K562 (cell line): ENCODE data around the gene MICAL2.

ENCODE experiments used
- CEBPG ChIP-seq, 3 experiments: fragments of 200-800 bp in 1 of 3; sonication (Bioruptor generic) in 1 of 3; sonication (generic) in 1 of 3; formaldehyde crosslinking in 1 of 3; IDR thresholded peaks in 2 of 3; conservative IDR thresholded peaks in 1 of 3; 2 replicates each; pipeline versions ENCODE4 v1.6.1 to v1.8.0; 2016 to 2022; ENCODE audit warnings: missing compliant biosample characterization in 2 of 3, missing genetic modification characterization in 2 of 3, mild to moderate bottlenecking in 1 of 3, missing genetic modification reagents in 1 of 3
- DPF2 ChIP-seq: fragments of 450-650 bp; IDR thresholded peaks from 2 replicates; pipeline ENCODE4 v1.6.1; 2016
- EZH2 ChIP-seq: IDR thresholded peaks from 2 replicates; pipeline ENCODE4 v1.6.1; 2012; ENCODE audit warnings: low read depth, mild to moderate bottlenecking, inconsistent platforms, low read length, borderline replicate concordance
- FOXP1 ChIP-seq: sonication (generic); formaldehyde crosslinking; IDR thresholded peaks from 2 replicates; pipeline ENCODE4 v1.8.0; 2022; ENCODE audit warnings: mild to moderate bottlenecking, missing genetic modification reagents
- FOXP4 ChIP-seq: sonication (generic); formaldehyde crosslinking; IDR thresholded peaks from 2 replicates; pipeline ENCODE4 v1.8.0; 2022; ENCODE audit warnings: mild to moderate bottlenecking, missing genetic modification reagents, borderline replicate concordance
- HDAC2 ChIP-seq: fragments of 450-650 bp; IDR thresholded peaks from 2 replicates; pipeline ENCODE4 v1.6.1; 2016; ENCODE audit warnings: mild to moderate bottlenecking
- HLTF ChIP-seq: fragments of 450-650 bp; IDR thresholded peaks from 2 replicates; pipeline ENCODE4 v1.6.1; 2016
- ID3 ChIP-seq, 2 experiments: fragments of 250-450 bp in 1 of 2; fragments of 450-650 bp in 1 of 2; sonication (Bioruptor Pico) in 1 of 2; IDR thresholded peaks; 2 replicates each; pipeline versions ENCODE4 v1.6.1 to v1.8.0; 2016 to 2021; ENCODE audit warnings: mild to moderate bottlenecking in 2 of 2, moderate library complexity in 2 of 2, missing compliant biosample characterization in 1 of 2, missing genetic modification characterization in 1 of 2
- NFXL1 ChIP-seq: fragments of 450-650 bp; formaldehyde crosslinking; IDR thresholded peaks from 2 replicates; pipeline ENCODE4 v1.4.0; 2021; ENCODE audit warnings: mild to moderate bottlenecking
- NRF1 ChIP-seq, 2 experiments: fragments of 450-650 bp; IDR thresholded peaks in 1 of 2; conservative IDR thresholded peaks in 1 of 2; 2 replicates each; pipeline ENCODE4 v1.6.1; 2014; ENCODE audit warnings: mild to moderate bottlenecking in 2 of 2
- POLR2G ChIP-seq: fragments of 200-400 bp; formaldehyde crosslinking; IDR thresholded peaks from 2 replicates; pipeline ENCODE4 v1.6.1; 2017; ENCODE audit warnings: low read depth, mild to moderate bottlenecking, antibody characterized with exemption, low read length, moderate library complexity
- TF ChIP-seq, protein P1 (sequence below), 3 experiments: IDR thresholded peaks in 2 of 3; conservative IDR thresholded peaks in 1 of 3; 2 replicates each; pipeline ENCODE4 v1.5.1; 2011 to 2012; ENCODE audit warnings: low read length in 3 of 3, mild to moderate bottlenecking in 3 of 3, control low read depth in 2 of 3, improper control_type of control experiment in 1 of 3, inconsistent platforms in 1 of 3, low read depth in 1 of 3, mixed read lengths in 1 of 3, moderate library complexity in 1 of 3; ENCODE audit not compliant: insufficient read depth in 2 of 3

DNA sequence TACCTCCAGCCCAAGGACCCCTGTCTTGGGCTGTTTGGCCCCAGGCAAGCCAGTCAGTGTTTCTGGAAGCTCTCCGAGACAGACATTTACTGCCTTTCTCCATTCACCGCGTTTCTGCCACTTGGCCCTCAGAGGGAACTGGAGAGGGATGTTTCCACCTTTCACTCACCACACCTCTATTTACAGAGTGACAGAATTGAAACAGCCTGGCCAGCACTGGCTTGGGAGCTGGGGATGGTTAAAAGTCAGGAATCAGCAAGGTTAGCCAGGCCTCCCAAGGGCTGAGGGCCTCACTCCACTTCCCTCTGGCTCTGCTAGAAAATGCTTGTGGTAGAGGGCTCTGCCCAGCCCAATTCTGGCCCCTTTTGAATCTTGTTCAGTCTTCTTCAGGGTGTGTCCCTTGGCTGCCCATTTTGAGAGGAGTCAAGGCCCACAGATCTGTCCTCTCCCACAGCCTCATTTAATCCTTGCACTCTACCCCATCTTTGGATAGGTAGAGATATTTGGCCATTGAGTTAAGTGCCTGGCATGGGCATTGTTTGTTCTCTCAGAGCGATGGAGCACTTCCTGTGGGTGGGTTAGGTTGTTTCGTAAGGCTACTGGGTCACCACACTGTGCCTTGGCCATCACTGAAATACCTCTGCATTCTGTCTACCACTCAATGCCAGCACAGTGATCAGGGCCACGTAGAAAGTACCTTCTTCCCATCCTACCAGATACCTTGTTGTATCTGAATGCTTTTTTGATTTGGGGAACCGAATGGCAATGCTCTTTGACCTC is 119.2 kb downstream of the MICAL2 start:
- TF ChIP-seq, protein P1, sequence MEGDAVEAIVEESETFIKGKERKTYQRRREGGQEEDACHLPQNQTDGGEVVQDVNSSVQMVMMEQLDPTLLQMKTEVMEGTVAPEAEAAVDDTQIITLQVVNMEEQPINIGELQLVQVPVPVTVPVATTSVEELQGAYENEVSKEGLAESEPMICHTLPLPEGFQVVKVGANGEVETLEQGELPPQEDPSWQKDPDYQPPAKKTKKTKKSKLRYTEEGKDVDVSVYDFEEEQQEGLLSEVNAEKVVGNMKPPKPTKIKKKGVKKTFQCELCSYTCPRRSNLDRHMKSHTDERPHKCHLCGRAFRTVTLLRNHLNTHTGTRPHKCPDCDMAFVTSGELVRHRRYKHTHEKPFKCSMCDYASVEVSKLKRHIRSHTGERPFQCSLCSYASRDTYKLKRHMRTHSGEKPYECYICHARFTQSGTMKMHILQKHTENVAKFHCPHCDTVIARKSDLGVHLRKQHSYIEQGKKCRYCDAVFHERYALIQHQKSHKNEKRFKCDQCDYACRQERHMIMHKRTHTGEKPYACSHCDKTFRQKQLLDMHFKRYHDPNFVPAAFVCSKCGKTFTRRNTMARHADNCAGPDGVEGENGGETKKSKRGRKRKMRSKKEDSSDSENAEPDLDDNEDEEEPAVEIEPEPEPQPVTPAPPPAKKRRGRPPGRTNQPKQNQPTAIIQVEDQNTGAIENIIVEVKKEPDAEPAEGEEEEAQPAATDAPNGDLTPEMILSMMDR (IDR thresholded peaks at IDR 0.05 in 2 of 3, conservative IDR thresholded peaks at IDR 0.05 in 1 of 3; ENCODE audit: insufficient read depth in 2 of 3, low read depth in 1 of 3, low read length in 3 of 3), result no peak
- no peak for TF ChIP-seq EZH2
- TF ChIP-seq HDAC2, result no peak
- no peak for TF ChIP-seq POLR2G
- no peak for TF ChIP-seq FOXP4 (CRISPR knock-in tag)
- no peak for TF ChIP-seq DPF2
- no peak for TF ChIP-seq NFXL1 (CRISPR knock-in tag)
- TF ChIP-seq FOXP1 (CRISPR knock-in tag), result no peak
- no peak for TF ChIP-seq HLTF
- no peak for TF ChIP-seq CEBPG (CRISPR knock-in tag; IDR thresholded peaks at IDR 0.05)
- TF ChIP-seq CEBPG (tag; conservative IDR thresholded peaks at IDR 0.05 in 1 of 2, IDR thresholded peaks at IDR 0.05 in 1 of 2), result no peak
- no peak for TF ChIP-seq ID3 (CRISPR knock-in tag; IDR thresholded peaks at IDR 0.05)
- no peak for TF ChIP-seq ID3 (tag; IDR thresholded peaks at IDR 0.05)
- no peak for TF ChIP-seq NRF1 (conservative IDR thresholded peaks at IDR 0.05 in 1 of 2, IDR thresholded peaks at IDR 0.05 in 1 of 2)
